Transverse colon (tissue), 4 donors: ENCODE measurements around the gene C1orf122.

Source experiments
- EP300 ChIP-seq: sonication (generic); formaldehyde crosslinking; IDR thresholded peaks from one replicate; pipeline ENCODE4 v1.6.1; 2017; ENCODE audit warnings: antibody characterized with exemption, low read depth
- POLR2AphosphoS5 ChIP-seq, 3 donors: sonication (generic); formaldehyde crosslinking; IDR thresholded peaks; one replicate each; pipeline ENCODE4 v1.6.1; 2016; ENCODE audit warnings: antibody characterized with exemption in 3 of 3
- TF ChIP-seq, protein P1 (sequence below), 5 experiments: fragments of 200-600 bp in 3 of 5; fragments of 450-650 bp in 2 of 5; sonication (generic) in 3 of 5; IDR thresholded peaks; 1 replicate in 2 of 5; 2 replicates in 3 of 5; pipeline ENCODE4 v1.5.1; 2016 to 2017; ENCODE audit warnings: antibody characterized with exemption in 5 of 5, inconsistent platforms in 3 of 5, mild to moderate bottlenecking in 2 of 5, moderate library complexity in 1 of 5

DNA sequence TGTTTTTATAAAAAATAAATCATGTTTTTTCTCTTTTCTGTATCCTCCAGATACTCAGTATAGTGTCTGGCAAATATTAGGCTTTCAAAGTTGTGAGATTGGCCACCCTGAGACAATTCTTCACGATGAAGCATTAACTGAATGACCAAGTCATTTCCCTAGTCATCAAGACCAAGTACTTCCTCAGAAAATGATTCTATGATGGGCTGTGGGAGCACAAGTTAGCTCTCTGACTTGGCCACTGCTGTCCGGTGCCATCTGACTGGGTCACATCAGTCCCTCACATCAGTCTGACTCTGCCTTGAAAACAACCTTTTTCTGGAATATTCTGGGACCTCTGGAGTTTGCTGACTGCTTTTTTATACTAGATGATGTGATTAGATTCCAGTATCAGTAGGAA, 13.9 kb downstream of the C1orf122 start:
- TF ChIP-seq POLR2AphosphoS5 (IDR thresholded peaks at IDR 0.05) (no peak), EP300 (no peak)
- TF ChIP-seq, protein P1, sequence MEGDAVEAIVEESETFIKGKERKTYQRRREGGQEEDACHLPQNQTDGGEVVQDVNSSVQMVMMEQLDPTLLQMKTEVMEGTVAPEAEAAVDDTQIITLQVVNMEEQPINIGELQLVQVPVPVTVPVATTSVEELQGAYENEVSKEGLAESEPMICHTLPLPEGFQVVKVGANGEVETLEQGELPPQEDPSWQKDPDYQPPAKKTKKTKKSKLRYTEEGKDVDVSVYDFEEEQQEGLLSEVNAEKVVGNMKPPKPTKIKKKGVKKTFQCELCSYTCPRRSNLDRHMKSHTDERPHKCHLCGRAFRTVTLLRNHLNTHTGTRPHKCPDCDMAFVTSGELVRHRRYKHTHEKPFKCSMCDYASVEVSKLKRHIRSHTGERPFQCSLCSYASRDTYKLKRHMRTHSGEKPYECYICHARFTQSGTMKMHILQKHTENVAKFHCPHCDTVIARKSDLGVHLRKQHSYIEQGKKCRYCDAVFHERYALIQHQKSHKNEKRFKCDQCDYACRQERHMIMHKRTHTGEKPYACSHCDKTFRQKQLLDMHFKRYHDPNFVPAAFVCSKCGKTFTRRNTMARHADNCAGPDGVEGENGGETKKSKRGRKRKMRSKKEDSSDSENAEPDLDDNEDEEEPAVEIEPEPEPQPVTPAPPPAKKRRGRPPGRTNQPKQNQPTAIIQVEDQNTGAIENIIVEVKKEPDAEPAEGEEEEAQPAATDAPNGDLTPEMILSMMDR (IDR thresholded peaks at IDR 0.05) = no peak
